ENCODE data around the gene TENM4. TPM values are rescaled to one million over a fixed set of nuclear protein-coding genes. Genes with fewer than 3 reads are reported as not detected.

Gene TENM4
- total RNA-seq, 1 donor from 2014 or later: 5.1 TPM

DNA sequence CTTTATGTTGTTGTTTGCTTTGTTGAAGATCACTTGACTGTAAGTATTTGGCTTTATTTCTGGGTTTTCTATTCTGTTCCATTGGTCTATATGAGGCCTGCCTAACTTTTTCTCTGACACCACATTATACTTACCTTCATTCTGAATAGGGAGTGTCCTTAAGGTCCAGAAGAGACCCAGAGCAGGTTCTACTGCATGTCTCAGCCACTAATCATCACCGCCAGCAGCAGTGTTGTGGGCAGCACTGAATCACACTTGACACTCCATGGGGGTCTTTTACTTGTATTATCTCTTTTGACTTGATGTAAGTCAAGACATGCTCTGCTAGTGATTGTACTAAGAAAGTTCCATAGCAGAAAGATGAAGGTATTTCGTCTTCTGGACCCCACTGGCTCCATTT lies 274.9 kb downstream of the TENM4 start:
- Histone ChIP-seq H2AFZ (replicated peaks) (no peak overlapping the region), H3K36me3 (no peaks in the 10 kb centered on the region), H3K79me2 (ENCODE audit: low read depth) (no peaks in the 10 kb centered on the region), H3K9me3 (ENCODE audit: low read depth) (no peaks in the 10 kb centered on the region), H3K27me3 (no peaks in the 10 kb centered on the region), H3K27ac (no peak overlapping the region), H3K4me3 (no peak overlapping the region), H3F3A (ENCODE audit: low read depth) (peaks cover 3% of the 10 kb centered on the region), H3K4me2 (no peak overlapping the region), H3K9ac (no peak overlapping the region), H3K4me1 (no peaks in the 10 kb centered on the region), H4K20me1 (ENCODE audit: low read depth) (no peaks in the 10 kb centered on the region)
- H3K4me1 Mint-ChIP-seq: peaks cover 10% of the 10 kb centered on the region
- no peak overlapping the region for H3K4me3 Mint-ChIP-seq
- DNase-seq (ENCODE audit: low spot score): no peak
- H3K27ac Mint-ChIP-seq: no peak overlapping the region
- TF ChIP-seq EZH2 (IDR thresholded peaks at IDR 0.05): no peak
- no peak for TF ChIP-seq EZH2phosphoT487 (IDR thresholded peaks at IDR 0.05)
- TF ChIP-seq, protein P1, sequence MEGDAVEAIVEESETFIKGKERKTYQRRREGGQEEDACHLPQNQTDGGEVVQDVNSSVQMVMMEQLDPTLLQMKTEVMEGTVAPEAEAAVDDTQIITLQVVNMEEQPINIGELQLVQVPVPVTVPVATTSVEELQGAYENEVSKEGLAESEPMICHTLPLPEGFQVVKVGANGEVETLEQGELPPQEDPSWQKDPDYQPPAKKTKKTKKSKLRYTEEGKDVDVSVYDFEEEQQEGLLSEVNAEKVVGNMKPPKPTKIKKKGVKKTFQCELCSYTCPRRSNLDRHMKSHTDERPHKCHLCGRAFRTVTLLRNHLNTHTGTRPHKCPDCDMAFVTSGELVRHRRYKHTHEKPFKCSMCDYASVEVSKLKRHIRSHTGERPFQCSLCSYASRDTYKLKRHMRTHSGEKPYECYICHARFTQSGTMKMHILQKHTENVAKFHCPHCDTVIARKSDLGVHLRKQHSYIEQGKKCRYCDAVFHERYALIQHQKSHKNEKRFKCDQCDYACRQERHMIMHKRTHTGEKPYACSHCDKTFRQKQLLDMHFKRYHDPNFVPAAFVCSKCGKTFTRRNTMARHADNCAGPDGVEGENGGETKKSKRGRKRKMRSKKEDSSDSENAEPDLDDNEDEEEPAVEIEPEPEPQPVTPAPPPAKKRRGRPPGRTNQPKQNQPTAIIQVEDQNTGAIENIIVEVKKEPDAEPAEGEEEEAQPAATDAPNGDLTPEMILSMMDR (IDR thresholded peaks at IDR 0.05): no peak
- H3K36me3 Mint-ChIP-seq: no peaks in the 10 kb centered on the region
- peaks cover 4% of the 10 kb centered on the region for H3K27me3 Mint-ChIP-seq (ENCODE audit: insufficient read depth, low read depth)
- H3K9me3 Mint-ChIP-seq: peaks cover 2% of the 10 kb centered on the region

DNA sequence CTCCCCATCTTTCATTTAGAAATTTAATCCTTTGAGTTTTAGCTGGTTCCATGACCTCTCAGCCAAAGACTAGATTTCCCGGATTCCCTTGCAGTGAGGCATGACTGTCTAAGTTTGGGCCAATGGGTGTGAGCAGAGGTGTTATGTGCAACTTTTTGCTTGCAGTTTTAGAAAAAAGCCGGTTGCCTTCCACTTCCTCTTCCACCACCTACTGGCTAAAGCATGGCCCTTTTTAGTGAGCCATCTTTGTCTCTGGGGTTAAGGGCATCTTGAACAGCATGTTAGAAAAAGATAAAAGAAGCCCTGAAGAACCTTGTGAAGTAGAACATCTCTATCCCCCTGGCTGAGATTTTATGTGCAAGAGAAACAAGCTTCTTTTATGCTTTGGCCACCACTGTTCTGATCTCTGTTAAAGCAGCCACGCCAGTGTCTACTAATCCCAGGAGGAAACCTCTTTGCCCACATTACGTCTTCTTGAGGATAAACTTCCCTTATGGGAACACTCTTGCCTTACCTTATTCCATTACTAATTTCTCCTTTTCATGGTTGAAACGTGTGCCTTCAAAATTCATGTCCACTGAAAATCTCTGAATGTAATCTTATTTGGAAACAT lies 279.9 kb downstream of the TENM4 start:
- H3K36me3 Mint-ChIP-seq: no peaks in the 10 kb centered on the region
- no peak overlapping the region for H3K4me3 Mint-ChIP-seq
- H3K27ac Mint-ChIP-seq: no peak overlapping the region

GRCh38 chr11:79159657-79160450 lies 281.0 kb downstream of the TENM4 start:
- H3K4me1 Mint-ChIP-seq: peaks cover 6% of the 10 kb centered on the region
- H3K4me3 Mint-ChIP-seq: no peak overlapping the region
- DNase-seq (ENCODE audit: low spot score): no peak
- Histone ChIP-seq H3K4me3 (no peak overlapping the region), H3F3A (ENCODE audit: low read depth) (peaks cover 3% of the 10 kb centered on the region), H3K27ac (no peak overlapping the region), H2AFZ (replicated peaks) (no peak overlapping the region), H3K79me2 (ENCODE audit: low read depth) (no peaks in the 10 kb centered on the region), H3K36me3 (no peaks in the 10 kb centered on the region), H3K27me3 (no peaks in the 10 kb centered on the region), H3K4me1 (no peaks in the 10 kb centered on the region), H4K20me1 (ENCODE audit: low read depth) (no peaks in the 10 kb centered on the region), H3K9me3 (ENCODE audit: low read depth) (no peaks in the 10 kb centered on the region), H3K4me2 (no peak overlapping the region), H3K9ac (no peak overlapping the region)
- H3K36me3 Mint-ChIP-seq: no peaks in the 10 kb centered on the region
- H3K9me3 Mint-ChIP-seq: peaks cover 2% of the 10 kb centered on the region
- H3K27ac Mint-ChIP-seq: no peak overlapping the region
- H3K27me3 Mint-ChIP-seq (ENCODE audit: insufficient read depth, low read depth): no peaks in the 10 kb centered on the region
- TF ChIP-seq, protein P1 (IDR thresholded peaks at IDR 0.05): peak; percentile 31
- no peak for TF ChIP-seq EZH2phosphoT487 (IDR thresholded peaks at IDR 0.05)
- no peak for TF ChIP-seq EZH2 (IDR thresholded peaks at IDR 0.05)

More for the DNA sequence above, 279.9 kb downstream of the TENM4 start:
- peaks cover 2% of the 10 kb centered on the region for H3K9me3 Mint-ChIP-seq
- Histone ChIP-seq H3K4me1 (no peaks in the 10 kb centered on the region), H4K20me1 (ENCODE audit: low read depth) (no peaks in the 10 kb centered on the region), H3K4me2 (no peak overlapping the region), H3K4me3 (no peak overlapping the region), H3K27ac (no peak overlapping the region), H2AFZ (replicated peaks) (no peak overlapping the region), H3K36me3 (no peaks in the 10 kb centered on the region), H3K27me3 (no peaks in the 10 kb centered on the region), H3F3A (ENCODE audit: low read depth) (peaks cover 3% of the 10 kb centered on the region), H3K79me2 (ENCODE audit: low read depth) (no peaks in the 10 kb centered on the region), H3K9me3 (ENCODE audit: low read depth) (no peaks in the 10 kb centered on the region), H3K9ac (no peak overlapping the region)
- H3K4me1 Mint-ChIP-seq: peaks cover 6% of the 10 kb centered on the region
- H3K27me3 Mint-ChIP-seq (ENCODE audit: insufficient read depth, low read depth): no peaks in the 10 kb centered on the region
- peak; percentile 46 for DNase-seq (ENCODE audit: low spot score)
- no peak for TF ChIP-seq EZH2phosphoT487 (IDR thresholded peaks at IDR 0.05)
- TF ChIP-seq, protein P1 (IDR thresholded peaks at IDR 0.05): peak; percentile 64

Data from neural progenitor cell (in vitro differentiated cells).